Thoracic aorta (tissue), 2 donors: ENCODE results near the gene SLC6A3. TPM values are rescaled to one million over a fixed set of nuclear protein-coding genes. Genes with fewer than 3 reads are reported as not detected.

Experiments
- ATAC-seq: fragments of 150-250 bp; one replicate; pipeline ENCODE4 v1.8.0; 2017; ENCODE audit warnings: low read depth; ENCODE audit not compliant: insufficient number of reproducible peaks, low FRiP score
- DNase-seq: peaks from one replicate; pipeline ENCODE4 v3.0.0-alpha.2; 2020; ENCODE audit warnings: low spot score
- H3K27ac ChIP-seq, 2 donors: fragments of 200-600 bp; sonication (generic); 1 replicate in 1 of 2; 2 replicates in 1 of 2; pipeline ENCODE4 v1.5.1; 2016; ENCODE audit warnings: mild to moderate bottlenecking in 2 of 2, moderate library complexity in 2 of 2
- H3K27me3 ChIP-seq: fragments of 200-600 bp; sonication (generic); replicated peaks from 2 replicates; pipeline ENCODE4 v1.6.0; 2016; ENCODE audit warnings: mild to moderate bottlenecking; ENCODE audit not compliant: insufficient read depth
- H3K36me3 ChIP-seq: fragments of 200-600 bp; sonication (generic); one replicate; pipeline ENCODE4 v1.5.1; 2016
- H3K4me1 ChIP-seq, 2 donors: fragments of 200-600 bp; sonication (generic); 1 replicate in 1 of 2; 2 replicates in 1 of 2; pipeline versions ENCODE4 v1.5.1 to v1.6.0; 2016; ENCODE audit warnings: low read depth in 2 of 2, mild to moderate bottlenecking in 1 of 2; ENCODE audit not compliant: control insufficient read depth in 1 of 2
- H3K4me3 ChIP-seq: fragments of 200-600 bp; sonication (generic); 2 replicates; pipeline ENCODE4 v1.5.1; 2016; ENCODE audit warnings: mild to moderate bottlenecking
- H3K9me3 ChIP-seq: fragments of 200-600 bp; sonication (generic); 2 replicates; pipeline ENCODE4 v1.5.1; 2016
- CTCF ChIP-seq: fragments of 200-600 bp; sonication (generic); IDR thresholded peaks from one replicate; pipeline ENCODE4 v1.5.1; 2019; ENCODE audit warnings: antibody characterized with exemption
- total RNA-seq, 2 donors: library from RNA; depleted of rRNA; stranded (reverse); fragments of >200 nt; gene quantifications; one replicate each; pipeline versions ENCODE4 v1.1.0 to v1.2.3, GENCODE V29; 2016

SLC6A3 gene
- total RNA-seq, 2 donors from 2014 or later, result 0.14 TPM; not detected in 1

GRCh38 chr5:1418921-1419280 lies 26.3 kb downstream of the SLC6A3 start:
- Histone ChIP-seq H3K4me1 (no peaks in the 10 kb centered on the region), H3K36me3 (no peaks in the 10 kb centered on the region), H3K27ac (no peak overlapping the region), H3K4me3 (no peak overlapping the region), H3K9me3 (no peaks in the 10 kb centered on the region), H3K27me3 (no peaks in the 10 kb centered on the region)
- no peak for TF ChIP-seq CTCF
- DNase-seq (no peak), ATAC-seq (no peak)

GRCh38 chr5:1418238-1418920 lies 26.9 kb downstream of the SLC6A3 start:
- Histone ChIP-seq H3K4me3 (no peak overlapping the region), H3K27me3 (no peaks in the 10 kb centered on the region), H3K4me1 (no peaks in the 10 kb centered on the region), H3K36me3 (no peaks in the 10 kb centered on the region), H3K9me3 (no peaks in the 10 kb centered on the region), H3K27ac (no peak overlapping the region)
- no peak for DNase-seq
- TF ChIP-seq CTCF, result no peak
- ATAC-seq, result no peak

DNA sequence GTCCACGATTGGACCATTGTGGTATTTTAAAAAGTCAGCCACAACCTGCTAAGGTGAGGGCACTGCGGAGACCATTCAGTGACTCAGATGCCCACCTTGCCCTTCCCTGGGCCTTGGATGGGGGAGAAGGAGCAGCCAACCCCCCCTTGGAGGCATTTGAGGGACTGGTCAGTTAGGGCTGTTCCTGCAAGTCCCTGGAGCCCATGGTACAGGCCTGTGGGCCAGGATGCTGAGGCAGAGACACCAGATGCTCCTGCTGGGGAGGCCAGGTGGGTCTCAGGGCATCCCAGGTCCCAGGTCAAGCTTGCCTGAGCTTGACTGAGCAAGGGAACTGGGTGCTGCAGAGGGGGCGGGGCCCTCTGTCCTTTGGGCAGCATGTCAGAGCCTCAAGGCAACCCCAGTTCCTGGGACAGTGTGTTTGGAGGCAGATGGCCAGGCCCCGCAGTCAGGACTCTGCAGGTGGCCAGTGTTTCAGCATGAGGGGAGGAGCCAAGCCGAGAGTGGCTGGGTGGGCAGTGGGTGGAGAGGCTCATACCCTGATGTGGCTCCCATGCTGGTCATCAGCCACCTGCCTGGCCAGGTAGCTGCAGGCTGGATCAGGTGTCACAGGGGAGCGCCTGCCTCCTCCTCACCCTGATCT lies 27.5 kb downstream of the SLC6A3 start:
- H3K27ac ChIP-seq, result no peak overlapping the region
- no peak for DNase-seq
- no peaks in the 10 kb centered on the region for H3K9me3 ChIP-seq
- no peaks in the 10 kb centered on the region for H3K36me3 ChIP-seq
- H3K27me3 ChIP-seq, result no peaks in the 10 kb centered on the region
- no peak for TF ChIP-seq CTCF
- no peak for ATAC-seq
- H3K4me3 ChIP-seq, result no peak overlapping the region
- no peaks in the 10 kb centered on the region for H3K4me1 ChIP-seq

GRCh38 chr5:1416856-1417469 lies 28.3 kb downstream of the SLC6A3 start:
- H3K27me3 ChIP-seq, result no peaks in the 10 kb centered on the region
- H3K36me3 ChIP-seq, result no peaks in the 10 kb centered on the region
- no peak overlapping the region for H3K4me3 ChIP-seq
- no peaks in the 10 kb centered on the region for H3K9me3 ChIP-seq
- DNase-seq (no peak), ATAC-seq (no peak)
- TF ChIP-seq CTCF, result no peak
- H3K27ac ChIP-seq, result no peak overlapping the region
- H3K4me1 ChIP-seq, result no peaks in the 10 kb centered on the region

DNA sequence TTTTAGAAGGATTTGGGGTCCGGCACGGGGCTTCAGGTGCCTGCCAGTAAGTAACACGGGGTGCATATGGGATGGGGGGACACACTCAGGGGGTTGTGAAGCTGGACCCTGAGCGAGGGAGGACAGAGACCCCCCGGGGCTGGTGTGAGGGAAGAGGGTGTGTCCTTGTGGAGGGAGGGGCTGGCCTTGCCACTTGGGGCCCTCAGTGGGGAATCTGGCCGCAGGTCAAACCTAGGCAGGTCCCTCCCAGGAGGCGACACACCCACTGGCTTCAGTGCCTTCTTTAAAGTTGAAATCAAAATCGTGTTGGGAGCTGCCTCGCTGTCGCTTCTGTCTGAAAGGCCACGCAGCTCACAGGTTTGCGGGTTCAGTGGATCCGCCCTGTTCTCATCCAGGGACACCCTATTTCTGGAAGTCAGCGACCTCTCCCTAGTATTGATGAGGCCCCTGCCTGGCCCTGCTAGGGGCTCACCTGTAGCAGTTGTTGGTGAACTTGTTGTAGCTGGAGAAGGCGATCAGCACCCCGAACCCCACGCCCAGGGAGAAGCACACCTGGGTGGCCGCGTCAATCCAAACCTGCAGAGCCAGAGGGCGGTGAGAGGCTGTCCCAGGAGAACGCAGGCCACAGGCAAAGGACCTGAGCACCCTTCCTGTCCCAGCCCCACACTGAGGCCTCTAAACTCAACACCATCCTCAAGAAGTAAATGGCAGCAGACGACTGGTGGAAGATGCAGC lies 29.4 kb downstream of the SLC6A3 start:
- ATAC-seq, result no peak
- no peak overlapping the region for H3K27ac ChIP-seq
- no peaks in the 10 kb centered on the region for H3K27me3 ChIP-seq
- TF ChIP-seq CTCF, result no peak
- H3K4me1 ChIP-seq, result no peaks in the 10 kb centered on the region
- H3K4me3 ChIP-seq, result no peak overlapping the region
- no peak for DNase-seq
- H3K9me3 ChIP-seq, result no peaks in the 10 kb centered on the region
- no peaks in the 10 kb centered on the region for H3K36me3 ChIP-seq
